HCT116 (cell line): ENCODE measurements around the gene AMBRA1. TPM values are rescaled to one million over a fixed set of nuclear protein-coding genes. Genes with fewer than 3 reads are reported as not detected.

Experiments
- ATAC-seq: fragments of 200-7000 bp; cut with Tn5 transposase; 2 replicates; pipeline ENCODE4 v1.9.1; 2020; ENCODE audit warnings: mild to moderate bottlenecking, moderate library complexity
- BruUV-seq: library from RNA; stranded (reverse); fragments of 400-500 nt; replicated peaks from 2 replicates; lab custom pipeline; 2021; lab: Mats Ljungman, UMichigan
- CTCF ChIA-PET: fragments of 300-600 bp; sonication (Branson Sonifier 250); formaldehyde crosslinking; loops from one replicate; lab custom pipeline; 2021; ENCODE audit warnings: antibody characterized with exemption; lab: Charles Lee
- POLR2A ChIA-PET: fragments of 300-600, 350-600 bp; sonication (Branson Sonifier 250); formaldehyde crosslinking; loops from one replicate; lab custom pipeline; 2021; ENCODE audit warnings: antibody characterized with exemption; lab: Charles Lee
- RAD21 ChIA-PET, 2 experiments: fragments of 300-600 bp; sonication (Branson Sonifier 250); formaldehyde crosslinking; loops; one replicate each; lab custom pipeline; 2023; ENCODE audit warnings: low total read pairs in 2 of 2; ENCODE audit not compliant: uncharacterized antibody in 2 of 2, unreplicated experiment in 2 of 2, low non-redundant PET in 1 of 2; lab: Charles Lee
- DNase-seq: peaks from one replicate; pipeline ENCODE4 v3.0.0-alpha.2; 2010; ENCODE audit warnings: low read depth, low spot score
- H2AFZ ChIP-seq: fragments of 200-600 bp; shearing (Covaris generic), sonication (generic); 2 replicates; pipeline ENCODE4 v1.6.1; 2017; ENCODE audit warnings: low read depth, mixed run types, mixed read lengths, antibody characterized with exemption, low read length; ENCODE audit not compliant: poor library complexity, severe bottlenecking
- H3K27ac ChIP-seq: 2 replicates; pipeline ENCODE4 v1.5.1; 2012; ENCODE audit warnings: low read depth, low read length
- H3K27me3 ChIP-seq: fragments of 200-600 bp; sonication (generic); 2 replicates; pipeline ENCODE4 v1.6.1; 2016; ENCODE audit warnings: mixed run types, low read length, mixed read lengths; ENCODE audit not compliant: insufficient read depth
- H3K36me3 ChIP-seq, 2 experiments: fragments of 200-500 bp in 1 of 2; fragments of 200-600 bp in 1 of 2; sonication (Bioruptor generic) in 1 of 2; sonication (generic) in 1 of 2; 2 replicates each; pipeline versions ENCODE4 v1.5.1 to v1.6.1; 2014 to 2016; ENCODE audit warnings: low read length in 2 of 2, inconsistent platforms in 1 of 2, mixed read lengths in 1 of 2, mixed run types in 1 of 2; ENCODE audit not compliant: insufficient read depth in 2 of 2, control insufficient read depth in 1 of 2
- H3K4me1 ChIP-seq, 2 experiments: fragments of 200-600 bp in 1 of 2; sonication (generic) in 1 of 2; 2 replicates each; pipeline versions ENCODE4 v1.5.1 to v1.6.1; 2012 to 2017; ENCODE audit warnings: low read length in 2 of 2, inconsistent platforms in 1 of 2, mild to moderate bottlenecking in 1 of 2, mixed read lengths in 1 of 2, mixed run types in 1 of 2, moderate library complexity in 1 of 2; ENCODE audit not compliant: insufficient read depth in 2 of 2, control insufficient read depth in 1 of 2
- H3K4me2 ChIP-seq: fragments of 200-600 bp; sonication (generic); 2 replicates; pipeline ENCODE4 v1.6.1; 2017; ENCODE audit warnings: mixed run types, low read length, mixed read lengths
- H3K4me3 ChIP-seq, 2 experiments: fragments of 200-600 bp in 1 of 2; sonication (generic) in 1 of 2; replicated peaks in 1 of 2; 2 replicates each; pipeline ENCODE4 v1.5.1; 2011 to 2016; ENCODE audit warnings: low read length in 2 of 2, control low read depth in 1 of 2, low read depth in 1 of 2, mild to moderate bottlenecking in 1 of 2, mixed read lengths in 1 of 2, mixed run types in 1 of 2
- H3K79me2 ChIP-seq: fragments of 200-600 bp; sonication (generic); 2 replicates; pipeline ENCODE4 v1.6.1; 2017; ENCODE audit warnings: mild to moderate bottlenecking, mixed run types, low read length, moderate library complexity, mixed read lengths; ENCODE audit not compliant: insufficient read depth
- H3K9ac ChIP-seq: fragments of 200-600 bp; sonication (generic); 2 replicates; pipeline ENCODE4 v1.6.1; 2016; ENCODE audit warnings: low read length, mixed read lengths
- H3K9me2 ChIP-seq: fragments of 200-600 bp; sonication (generic), shearing (Covaris generic); 2 replicates; pipeline ENCODE4 v1.6.1; 2017; ENCODE audit warnings: mixed run types, mild to moderate bottlenecking, moderate library complexity; ENCODE audit not compliant: insufficient read depth
- H3K9me3 ChIP-seq, 2 experiments: fragments of 200-500 bp in 1 of 2; fragments of 200-600 bp in 1 of 2; sonication (Bioruptor generic) in 1 of 2; sonication (generic) in 1 of 2; 2 replicates each; pipeline ENCODE4 v1.6.1; 2014 to 2017; ENCODE audit warnings: low read length in 2 of 2, mixed read lengths in 2 of 2, inconsistent platforms in 1 of 2, low read depth in 1 of 2, mild to moderate bottlenecking in 1 of 2, mixed run types in 1 of 2, moderate library complexity in 1 of 2; ENCODE audit not compliant: control insufficient read depth in 1 of 2, insufficient read depth in 1 of 2
- H4K20me1 ChIP-seq: fragments of 200-600 bp; sonication (generic), shearing (Covaris generic); 2 replicates; pipeline ENCODE4 v1.6.1; 2017; ENCODE audit warnings: mixed run types, mild to moderate bottlenecking, moderate library complexity; ENCODE audit not compliant: insufficient read depth
- CBX3 ChIP-seq: IDR thresholded peaks from 2 replicates; pipeline ENCODE4 v1.6.1; 2012; ENCODE audit warnings: low read depth
- CEBPB ChIP-seq: IDR thresholded peaks from 2 replicates; pipeline ENCODE4 v1.6.1; 2012; ENCODE audit warnings: low read depth
- EGR1 ChIP-seq: IDR thresholded peaks from 2 replicates; pipeline ENCODE4 v1.6.1; 2012; ENCODE audit warnings: low read depth
- ELF1 ChIP-seq: IDR thresholded peaks from 2 replicates; pipeline ENCODE4 v1.6.1; 2012; ENCODE audit warnings: low read depth, borderline replicate concordance
- EZH2 ChIP-seq: fragments of 200-600 bp; sonication (generic); IDR thresholded peaks from 2 replicates; pipeline ENCODE4 v1.6.1; 2017; ENCODE audit warnings: antibody characterized with exemption, mixed run types
- EZH2phosphoT487 ChIP-seq: fragments of 200-600 bp; IDR thresholded peaks from 2 replicates; pipeline ENCODE4 v1.6.1; 2018; ENCODE audit warnings: antibody characterized with exemption, borderline replicate concordance
- JUND ChIP-seq: IDR thresholded peaks from 2 replicates; pipeline ENCODE4 v1.6.1; 2012
- POLR2A ChIP-seq: IDR thresholded peaks from 2 replicates; pipeline ENCODE4 v1.7.0; 2011; ENCODE audit warnings: borderline replicate concordance; ENCODE audit not compliant: insufficient read depth, insufficient read length; ENCODE audit errors: extremely low read depth
- POLR2AphosphoS5 ChIP-seq: IDR thresholded peaks from 2 replicates; pipeline ENCODE4 v1.6.1; 2011; ENCODE audit warnings: mild to moderate bottlenecking, low read depth, low read length, moderate library complexity
- RAD21 ChIP-seq: IDR thresholded peaks from 2 replicates; pipeline ENCODE4 v1.6.1; 2012; ENCODE audit warnings: low read depth, mild to moderate bottlenecking
- SP1 ChIP-seq: IDR thresholded peaks from 2 replicates; pipeline ENCODE4 v1.6.1; 2012; ENCODE audit warnings: low read depth
- SRF ChIP-seq: IDR thresholded peaks from 2 replicates; pipeline ENCODE4 v1.6.1; 2012; ENCODE audit warnings: low read depth
- YY1 ChIP-seq: IDR thresholded peaks from 2 replicates; pipeline ENCODE4 v1.6.1; 2011; ENCODE audit warnings: low read length, low read depth, moderate library complexity, mild to moderate bottlenecking; ENCODE audit not compliant: insufficient replicate concordance; ENCODE audit errors: extremely low read depth
- ZFX ChIP-seq: fragments of 450-650 bp; IDR thresholded peaks from 2 replicates; pipeline ENCODE4 v1.6.1; 2017
- ZNF274 ChIP-seq: fragments of 200-500 bp; sonication (Bioruptor generic); IDR thresholded peaks from 2 replicates; pipeline ENCODE4 v1.6.1; 2014; ENCODE audit warnings: mild to moderate bottlenecking, low read depth, low read length, inconsistent platforms
- intact Hi-C: fragments of 100-400 bp; cut with micrococcal nuclease; formaldehyde crosslinking; loops from 2 replicates; pipeline ENCODE4 v1.10.0; 2022
- total RNA-seq: library from RNA; stranded (reverse); gene quantifications from one replicate; pipeline ENCODE4 v1.2.1, GENCODE V29; 2021; ENCODE audit not compliant: unreplicated experiment
- TF ChIP-seq, protein P1 (sequence below), 3 experiments: fragments of 200-600 bp in 1 of 3; sonication (generic) in 1 of 3; IDR thresholded peaks in 2 of 3; conservative IDR thresholded peaks in 1 of 3; 2 replicates each; pipeline ENCODE4 v1.5.1; 2012 to 2017; ENCODE audit warnings: low read depth in 2 of 3, low read length in 2 of 3, antibody characterized with exemption in 1 of 3, borderline replicate concordance in 1 of 3, control low read depth in 1 of 3, mild to moderate bottlenecking in 1 of 3, mixed read lengths in 1 of 3, mixed run types in 1 of 3, moderate library complexity in 1 of 3; ENCODE audit not compliant: insufficient read depth in 1 of 3
- TF ChIP-seq, protein P2 (sequence below): IDR thresholded peaks from 2 replicates; pipeline ENCODE4 v1.6.1; 2012
- TF ChIP-seq, protein P3 (sequence below): IDR thresholded peaks from 2 replicates; pipeline ENCODE4 v1.6.1; 2011; ENCODE audit warnings: mild to moderate bottlenecking, low read length, moderate library complexity; ENCODE audit not compliant: insufficient replicate concordance; ENCODE audit errors: extremely low read depth
- TF ChIP-seq, protein P4 (sequence below): IDR thresholded peaks from 2 replicates; pipeline ENCODE4 v1.6.1; 2012; ENCODE audit warnings: low read depth
- TF ChIP-seq, protein P5 (sequence below): IDR thresholded peaks from 2 replicates; pipeline ENCODE4 v1.6.1; 2012

The AMBRA1 gene
- total RNA-seq, 1 experiment from 2014 or later = 22.7 TPM

DNA sequence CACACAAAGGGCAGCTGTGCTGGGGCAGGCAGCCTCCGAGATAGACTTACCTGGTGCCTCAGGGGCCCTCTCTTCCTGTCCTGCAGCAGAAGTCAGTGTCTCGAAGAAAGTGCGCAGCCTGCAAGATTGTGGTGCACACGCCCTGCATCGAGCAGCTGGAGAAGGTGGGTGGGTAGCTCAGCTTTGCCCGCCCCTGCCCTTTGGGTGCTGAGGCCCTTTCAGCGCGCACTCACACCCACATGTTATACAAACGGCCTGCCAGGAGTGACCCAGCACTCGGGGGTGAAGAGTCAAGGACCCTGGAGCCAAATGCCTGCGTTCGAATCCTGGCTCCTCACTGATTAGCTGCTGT lies 225.9 kb downstream of the AMBRA1 start:
- Histone ChIP-seq H3K79me2 (peaks cover 14% of the 10 kb centered on the region; the same call in 1 of the 2 replicates), H3K4me2 (no peak overlapping the region), H4K20me1 (no peaks in the 10 kb centered on the region), H2AFZ (no peak overlapping the region), H3K9me3 (no peaks in the 10 kb centered on the region), H3K27me3 (no peaks in the 10 kb centered on the region), H3K27ac (no peak overlapping the region; the same call in 1 of the 2 replicates), H3K4me3 (no peak overlapping the region), H3K4me1 (peaks cover 11 to 37% of the 10 kb centered on the region in 2 experiments), H3K9ac (no peak overlapping the region), H3K36me3 (peaks cover 5 to 12% of the 10 kb centered on the region in 2 experiments; a peak in 3 of 4 replicates), H3K9me2 (no peaks in the 10 kb centered on the region)
- no peak for ATAC-seq
- intact Hi-C loops = loop anchor here (5.0 kb wide), 1 partner anchor 121 kb away; no protein-coding TSS in a partner anchor
- ChIA-PET CTCF (interaction anchor here (1.3 to 1.6 kb wide), 2 partner anchors 16 to 21 kb away, joined by 6 read pairs; no protein-coding TSS in a partner anchor), POLR2A (no interaction called here), RAD21 (no interaction called here)
- TF ChIP-seq ELF1 = no peak
- TF ChIP-seq, protein P1, sequence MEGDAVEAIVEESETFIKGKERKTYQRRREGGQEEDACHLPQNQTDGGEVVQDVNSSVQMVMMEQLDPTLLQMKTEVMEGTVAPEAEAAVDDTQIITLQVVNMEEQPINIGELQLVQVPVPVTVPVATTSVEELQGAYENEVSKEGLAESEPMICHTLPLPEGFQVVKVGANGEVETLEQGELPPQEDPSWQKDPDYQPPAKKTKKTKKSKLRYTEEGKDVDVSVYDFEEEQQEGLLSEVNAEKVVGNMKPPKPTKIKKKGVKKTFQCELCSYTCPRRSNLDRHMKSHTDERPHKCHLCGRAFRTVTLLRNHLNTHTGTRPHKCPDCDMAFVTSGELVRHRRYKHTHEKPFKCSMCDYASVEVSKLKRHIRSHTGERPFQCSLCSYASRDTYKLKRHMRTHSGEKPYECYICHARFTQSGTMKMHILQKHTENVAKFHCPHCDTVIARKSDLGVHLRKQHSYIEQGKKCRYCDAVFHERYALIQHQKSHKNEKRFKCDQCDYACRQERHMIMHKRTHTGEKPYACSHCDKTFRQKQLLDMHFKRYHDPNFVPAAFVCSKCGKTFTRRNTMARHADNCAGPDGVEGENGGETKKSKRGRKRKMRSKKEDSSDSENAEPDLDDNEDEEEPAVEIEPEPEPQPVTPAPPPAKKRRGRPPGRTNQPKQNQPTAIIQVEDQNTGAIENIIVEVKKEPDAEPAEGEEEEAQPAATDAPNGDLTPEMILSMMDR (IDR thresholded peaks at IDR 0.05 in 2 of 3, conservative IDR thresholded peaks at IDR 0.05 in 1 of 3; ENCODE audit: borderline replicate concordance in 1 of 3, insufficient read depth in 1 of 3, low read depth in 2 of 3, low read length in 2 of 3) = no peak
- no peak for TF ChIP-seq JUND
- no peak for TF ChIP-seq CEBPB
- no peak for TF ChIP-seq EGR1
- TF ChIP-seq, protein P2, sequence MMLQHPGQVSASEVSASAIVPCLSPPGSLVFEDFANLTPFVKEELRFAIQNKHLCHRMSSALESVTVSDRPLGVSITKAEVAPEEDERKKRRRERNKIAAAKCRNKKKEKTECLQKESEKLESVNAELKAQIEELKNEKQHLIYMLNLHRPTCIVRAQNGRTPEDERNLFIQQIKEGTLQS = no peak
- TF ChIP-seq POLR2A = no peak
- TF ChIP-seq YY1 = no peak
- TF ChIP-seq CBX3 = no peak
- TF ChIP-seq, protein P3, sequence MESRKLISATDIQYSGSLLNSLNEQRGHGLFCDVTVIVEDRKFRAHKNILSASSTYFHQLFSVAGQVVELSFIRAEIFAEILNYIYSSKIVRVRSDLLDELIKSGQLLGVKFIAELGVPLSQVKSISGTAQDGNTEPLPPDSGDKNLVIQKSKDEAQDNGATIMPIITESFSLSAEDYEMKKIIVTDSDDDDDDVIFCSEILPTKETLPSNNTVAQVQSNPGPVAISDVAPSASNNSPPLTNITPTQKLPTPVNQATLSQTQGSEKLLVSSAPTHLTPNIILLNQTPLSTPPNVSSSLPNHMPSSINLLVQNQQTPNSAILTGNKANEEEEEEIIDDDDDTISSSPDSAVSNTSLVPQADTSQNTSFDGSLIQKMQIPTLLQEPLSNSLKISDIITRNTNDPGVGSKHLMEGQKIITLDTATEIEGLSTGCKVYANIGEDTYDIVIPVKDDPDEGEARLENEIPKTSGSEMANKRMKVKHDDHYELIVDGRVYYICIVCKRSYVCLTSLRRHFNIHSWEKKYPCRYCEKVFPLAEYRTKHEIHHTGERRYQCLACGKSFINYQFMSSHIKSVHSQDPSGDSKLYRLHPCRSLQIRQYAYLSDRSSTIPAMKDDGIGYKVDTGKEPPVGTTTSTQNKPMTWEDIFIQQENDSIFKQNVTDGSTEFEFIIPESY = no peak
- TF ChIP-seq RAD21 = no peak
- TF ChIP-seq SP1 = no peak
- TF ChIP-seq ZFX = no peak
- TF ChIP-seq ZNF274 = no peak
- TF ChIP-seq, protein P4, sequence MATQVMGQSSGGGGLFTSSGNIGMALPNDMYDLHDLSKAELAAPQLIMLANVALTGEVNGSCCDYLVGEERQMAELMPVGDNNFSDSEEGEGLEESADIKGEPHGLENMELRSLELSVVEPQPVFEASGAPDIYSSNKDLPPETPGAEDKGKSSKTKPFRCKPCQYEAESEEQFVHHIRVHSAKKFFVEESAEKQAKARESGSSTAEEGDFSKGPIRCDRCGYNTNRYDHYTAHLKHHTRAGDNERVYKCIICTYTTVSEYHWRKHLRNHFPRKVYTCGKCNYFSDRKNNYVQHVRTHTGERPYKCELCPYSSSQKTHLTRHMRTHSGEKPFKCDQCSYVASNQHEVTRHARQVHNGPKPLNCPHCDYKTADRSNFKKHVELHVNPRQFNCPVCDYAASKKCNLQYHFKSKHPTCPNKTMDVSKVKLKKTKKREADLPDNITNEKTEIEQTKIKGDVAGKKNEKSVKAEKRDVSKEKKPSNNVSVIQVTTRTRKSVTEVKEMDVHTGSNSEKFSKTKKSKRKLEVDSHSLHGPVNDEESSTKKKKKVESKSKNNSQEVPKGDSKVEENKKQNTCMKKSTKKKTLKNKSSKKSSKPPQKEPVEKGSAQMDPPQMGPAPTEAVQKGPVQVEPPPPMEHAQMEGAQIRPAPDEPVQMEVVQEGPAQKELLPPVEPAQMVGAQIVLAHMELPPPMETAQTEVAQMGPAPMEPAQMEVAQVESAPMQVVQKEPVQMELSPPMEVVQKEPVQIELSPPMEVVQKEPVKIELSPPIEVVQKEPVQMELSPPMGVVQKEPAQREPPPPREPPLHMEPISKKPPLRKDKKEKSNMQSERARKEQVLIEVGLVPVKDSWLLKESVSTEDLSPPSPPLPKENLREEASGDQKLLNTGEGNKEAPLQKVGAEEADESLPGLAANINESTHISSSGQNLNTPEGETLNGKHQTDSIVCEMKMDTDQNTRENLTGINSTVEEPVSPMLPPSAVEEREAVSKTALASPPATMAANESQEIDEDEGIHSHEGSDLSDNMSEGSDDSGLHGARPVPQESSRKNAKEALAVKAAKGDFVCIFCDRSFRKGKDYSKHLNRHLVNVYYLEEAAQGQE = no peak
- no peak for TF ChIP-seq SRF
- TF ChIP-seq POLR2AphosphoS5 = no peak
- TF ChIP-seq, protein P5, sequence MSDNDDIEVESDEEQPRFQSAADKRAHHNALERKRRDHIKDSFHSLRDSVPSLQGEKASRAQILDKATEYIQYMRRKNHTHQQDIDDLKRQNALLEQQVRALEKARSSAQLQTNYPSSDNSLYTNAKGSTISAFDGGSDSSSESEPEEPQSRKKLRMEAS = no peak
- no peak for TF ChIP-seq EZH2
- TF ChIP-seq EZH2phosphoT487 = no peak
- DNase-seq = no peak
- BruUV-seq = no TSS peak
